Mesenchymal stem cell (in vitro differentiated cells and primary cell): ENCODE data around the gene TMEM74B.
A peak's percentile ranks its signal among the peaks of the same experiment; 100 is the strongest.

ENCODE experiments used
- DNase-seq: peaks from one replicate; pipeline ENCODE4 v3.0.0-alpha.2; 2013
- H2AFZ ChIP-seq: one replicate; pipeline ENCODE4 v1.6.1; 2013; ENCODE audit warnings: low read depth, mild to moderate bottlenecking, control low read depth, inconsistent platforms, low read length, moderate library complexity
- H2AK5ac ChIP-seq: 2 replicates; pipeline ENCODE4 v1.6.1; 2013; ENCODE audit warnings: low read length, moderate library complexity, mild to moderate bottlenecking, inconsistent platforms; ENCODE audit not compliant: severe bottlenecking
- H2BK120ac ChIP-seq: one replicate; pipeline ENCODE4 v1.6.1; 2013; ENCODE audit warnings: low read depth, mild to moderate bottlenecking, inconsistent platforms, low read length, moderate library complexity
- H2BK12ac ChIP-seq, 2 experiments: one replicate each; pipeline ENCODE4 v1.6.1; 2013; ENCODE audit warnings: inconsistent platforms in 2 of 2, low read length in 2 of 2, mild to moderate bottlenecking in 2 of 2, moderate library complexity in 2 of 2, control low read depth in 1 of 2
- H2BK15ac ChIP-seq: one replicate; pipeline ENCODE4 v1.6.1; 2013; ENCODE audit warnings: mild to moderate bottlenecking, low read depth, inconsistent platforms; ENCODE audit not compliant: poor library complexity, severe bottlenecking
- H2BK5ac ChIP-seq: 2 replicates; pipeline ENCODE4 v1.6.1; 2013; ENCODE audit warnings: low read depth, mild to moderate bottlenecking, low read length, control low read depth, inconsistent platforms; ENCODE audit not compliant: poor library complexity, severe bottlenecking
- H3K14ac ChIP-seq, 2 experiments: one replicate each; pipeline ENCODE4 v1.6.1; 2013; ENCODE audit warnings: inconsistent platforms in 2 of 2, low read length in 2 of 2, control low read depth in 1 of 2, mild to moderate bottlenecking in 1 of 2, moderate library complexity in 1 of 2
- H3K18ac ChIP-seq, 2 experiments: one replicate each; pipeline ENCODE4 v1.6.1; 2013; ENCODE audit warnings: inconsistent platforms in 2 of 2, low read length in 2 of 2, control low read depth in 1 of 2, low read depth in 1 of 2, mild to moderate bottlenecking in 1 of 2
- H3K23ac ChIP-seq, 2 experiments: one replicate each; pipeline ENCODE4 v1.6.1; 2013; ENCODE audit warnings: inconsistent platforms in 2 of 2, low read length in 2 of 2, mild to moderate bottlenecking in 2 of 2, moderate library complexity in 2 of 2, control low read depth in 1 of 2
- H3K27ac ChIP-seq: 2 replicates; pipeline ENCODE4 v1.5.1; 2013; ENCODE audit warnings: mild to moderate bottlenecking, moderate library complexity, low read length, control low read depth, inconsistent platforms; ENCODE audit not compliant: poor library complexity, severe bottlenecking
- H3K27me3 ChIP-seq, 2 experiments: 2 replicates each; pipeline versions ENCODE4 v1.6.1 to v1.7.0; 2013; ENCODE audit warnings: low read length in 2 of 2, mild to moderate bottlenecking in 2 of 2, moderate library complexity in 2 of 2, control low read depth in 1 of 2, inconsistent platforms in 1 of 2; ENCODE audit not compliant: control insufficient read depth in 1 of 2, insufficient read depth in 1 of 2
- H3K36me3 ChIP-seq, 2 experiments: 2 replicates each; pipeline versions ENCODE4 v1.6.1 to v1.7.0; 2013; ENCODE audit warnings: low read length in 2 of 2, control low read depth in 1 of 2, inconsistent platforms in 1 of 2, low read depth in 1 of 2, mild to moderate bottlenecking in 1 of 2; ENCODE audit not compliant: insufficient read depth in 2 of 2, control insufficient read depth in 1 of 2
- H3K4ac ChIP-seq, 2 experiments: one replicate each; pipeline ENCODE4 v1.6.1; 2013; ENCODE audit warnings: inconsistent platforms in 2 of 2, low read length in 2 of 2, mild to moderate bottlenecking in 2 of 2, moderate library complexity in 2 of 2, control low read depth in 1 of 2, low read depth in 1 of 2
- H3K4me1 ChIP-seq: 2 replicates; pipeline ENCODE4 v1.6.1; 2013; ENCODE audit warnings: low read depth, low read length, control low read depth; ENCODE audit not compliant: control insufficient read depth, insufficient read depth
- H3K4me2 ChIP-seq: 2 replicates; pipeline ENCODE4 v1.6.1; 2013; ENCODE audit warnings: low read length, mild to moderate bottlenecking, inconsistent platforms; ENCODE audit not compliant: poor library complexity, severe bottlenecking
- H3K4me3 ChIP-seq, 2 experiments: 2 replicates each; pipeline versions ENCODE4 v1.5.1 to v1.7.0; 2013; ENCODE audit warnings: low read length in 2 of 2, mild to moderate bottlenecking in 2 of 2, control low read depth in 1 of 2, low read depth in 1 of 2; ENCODE audit not compliant: insufficient read depth in 1 of 2
- H3K79me1 ChIP-seq: replicated peaks from 2 replicates; pipeline ENCODE4 v1.6.1; 2013; ENCODE audit warnings: mild to moderate bottlenecking, control low read depth, low read length, inconsistent platforms; ENCODE audit not compliant: poor library complexity, severe bottlenecking
- H3K9ac ChIP-seq: 2 replicates; pipeline ENCODE4 v1.7.0; 2013; ENCODE audit warnings: mild to moderate bottlenecking, low read length, moderate library complexity
- H3K9me3 ChIP-seq: 2 replicates; pipeline ENCODE4 v1.7.0; 2013; ENCODE audit warnings: mild to moderate bottlenecking, low read length; ENCODE audit not compliant: control insufficient read depth
- H4K8ac ChIP-seq: one replicate; pipeline ENCODE4 v1.6.1; 2013; ENCODE audit warnings: inconsistent platforms, mild to moderate bottlenecking, low read length, moderate library complexity
- H4K91ac ChIP-seq: one replicate; pipeline ENCODE4 v1.6.1; 2013; ENCODE audit warnings: mild to moderate bottlenecking, low read length, inconsistent platforms
- WGBS: methylation state at CpG from one replicate; pipeline ENCODE4 v1.1.7; 2013; ENCODE audit warnings: mixed read lengths; 5-methylcytosine and 5-hydroxymethylcytosine counted together

Gene TMEM74B

DNA sequence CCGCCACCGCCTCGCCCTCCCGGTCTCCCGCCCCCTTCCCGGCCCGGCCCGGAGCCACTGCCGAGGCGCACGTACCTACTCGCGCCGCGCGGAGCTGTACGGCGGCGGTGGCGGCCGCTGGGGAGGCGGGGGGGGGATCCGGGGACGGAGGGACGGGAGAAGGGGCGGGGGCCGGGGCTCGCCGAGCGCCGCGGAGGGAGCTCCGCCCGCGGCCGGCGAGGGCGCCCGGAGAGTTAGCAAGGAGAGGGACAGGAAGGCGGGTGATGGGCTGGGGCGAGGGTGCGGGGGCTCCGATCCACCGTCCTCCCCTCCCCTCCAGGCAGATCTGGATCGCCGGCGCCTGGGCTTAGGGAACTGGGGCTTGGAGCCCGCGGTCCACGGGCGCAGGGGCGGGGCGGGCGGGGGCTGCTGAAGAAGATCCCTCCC, 548 bp upstream of the TMEM74B start:
- no peaks in the 10 kb centered on the region for H3K9me3 ChIP-seq
- peaks cover 18% of the 10 kb centered on the region for H3K4me1 ChIP-seq
- no peak overlapping the region for H3K27ac ChIP-seq
- no peak overlapping the region for H2BK120ac ChIP-seq
- 2% methylated on average over 25 of the region's 54 CpGs for WGBS
- no peak overlapping the region for H3K14ac ChIP-seq
- no peak overlapping the region for H2BK5ac ChIP-seq
- H3K9ac ChIP-seq, result no peak overlapping the region
- H4K8ac ChIP-seq, result no peak overlapping the region
- H2BK15ac ChIP-seq, result peak overlapping the region; percentile 76
- H2AFZ ChIP-seq, result no peak overlapping the region
- H3K23ac ChIP-seq, result no peak overlapping the region
- DNase-seq, result peak; percentile 13
- H2BK12ac ChIP-seq, result no peak overlapping the region
- peak overlapping the region; percentile 93 for H3K4me2 ChIP-seq
- H3K18ac ChIP-seq, result no peak overlapping the region
- H3K4me3 ChIP-seq, result peak overlapping the region in 1 of 2 experiments; percentile 57
- H3K79me1 ChIP-seq, result no peaks in the 10 kb centered on the region
- no peak overlapping the region for H2AK5ac ChIP-seq
- H3K36me3 ChIP-seq, result peaks cover 0 to 5% of the 10 kb centered on the region in 2 experiments
- peaks cover 66 to 67% of the 10 kb centered on the region in 2 experiments for H3K27me3 ChIP-seq
- no peak overlapping the region for H4K91ac ChIP-seq
- H3K4ac ChIP-seq, result no peak overlapping the region

- H2BK15ac ChIP-seq, result no peak overlapping the region
- H4K8ac ChIP-seq, result no peak overlapping the region
- H3K36me3 ChIP-seq, result peaks cover 0 to 5% of the 10 kb centered on the region in 2 experiments
- no peak overlapping the region for H2AFZ ChIP-seq
- no peaks in the 10 kb centered on the region for H3K9me3 ChIP-seq
- DNase-seq, result no peak
- H2BK12ac ChIP-seq, result no peak overlapping the region
- H3K4ac ChIP-seq, result no peak overlapping the region
- H3K23ac ChIP-seq, result no peak overlapping the region
- H3K9ac ChIP-seq, result no peak overlapping the region
- no peak overlapping the region for H3K27ac ChIP-seq
- peaks cover 18% of the 10 kb centered on the region for H3K4me1 ChIP-seq
- no peak overlapping the region for H4K91ac ChIP-seq
- H3K4me2 ChIP-seq, result no peak overlapping the region
- H3K27me3 ChIP-seq, result peaks cover 55 to 58% of the 10 kb centered on the region in 2 experiments
- H3K4me3 ChIP-seq, result no peak overlapping the region
- no peak overlapping the region for H2AK5ac ChIP-seq
- no peak overlapping the region for H2BK5ac ChIP-seq
- WGBS, result 65% methylated on average over 6 of the region's 13 CpGs
- H3K14ac ChIP-seq, result no peak overlapping the region
- no peak overlapping the region for H3K18ac ChIP-seq
- no peak overlapping the region for H2BK120ac ChIP-seq
- no peaks in the 10 kb centered on the region for H3K79me1 ChIP-seq
These were observed 532 bp downstream of the TMEM74B start for GRCh38 chr20:1184260-1184637.

DNA sequence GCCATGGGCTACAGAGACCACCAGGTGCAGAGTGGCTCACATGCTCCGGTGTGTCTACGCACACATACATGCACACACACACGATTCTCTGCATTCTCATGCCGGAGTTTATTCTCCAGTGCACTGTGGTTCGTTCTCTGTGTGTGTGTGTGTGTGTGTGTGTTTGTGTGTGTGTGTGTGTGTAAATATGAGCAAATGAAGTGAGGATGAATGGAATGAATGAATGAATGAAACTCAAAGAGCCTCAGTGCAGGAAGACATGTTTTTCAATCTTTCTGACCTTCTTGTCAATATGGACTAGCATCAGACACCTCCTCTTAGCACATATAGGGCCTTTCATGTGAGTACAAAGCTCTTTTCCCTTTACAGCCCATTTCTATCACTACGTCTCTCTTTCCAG, 1.6 kb downstream of the TMEM74B start:
- Histone ChIP-seq H4K91ac (no peak overlapping the region), H3K27ac (no peak overlapping the region), H3K18ac (no peak overlapping the region), H3K4ac (no peak overlapping the region), H3K4me1 (peaks cover 16% of the 10 kb centered on the region), H2BK120ac (no peak overlapping the region), H3K4me2 (no peak overlapping the region), H3K23ac (no peak overlapping the region), H3K9ac (no peak overlapping the region), H2BK5ac (no peak overlapping the region), H3K14ac (no peak overlapping the region), H4K8ac (no peak overlapping the region), H3K4me3 (no peak overlapping the region), H3K9me3 (no peaks in the 10 kb centered on the region), H3K79me1 (no peaks in the 10 kb centered on the region), H3K36me3 (peaks cover 0 to 5% of the 10 kb centered on the region in 2 experiments), H2BK15ac (no peak overlapping the region), H2BK12ac (no peak overlapping the region), H2AK5ac (no peak overlapping the region), H2AFZ (no peak overlapping the region), H3K27me3 (peaks cover 46 to 50% of the 10 kb centered on the region in 2 experiments)
- no peak for DNase-seq
- WGBS, result 91% methylated on average over 6 of the region's 6 CpGs

DNA sequence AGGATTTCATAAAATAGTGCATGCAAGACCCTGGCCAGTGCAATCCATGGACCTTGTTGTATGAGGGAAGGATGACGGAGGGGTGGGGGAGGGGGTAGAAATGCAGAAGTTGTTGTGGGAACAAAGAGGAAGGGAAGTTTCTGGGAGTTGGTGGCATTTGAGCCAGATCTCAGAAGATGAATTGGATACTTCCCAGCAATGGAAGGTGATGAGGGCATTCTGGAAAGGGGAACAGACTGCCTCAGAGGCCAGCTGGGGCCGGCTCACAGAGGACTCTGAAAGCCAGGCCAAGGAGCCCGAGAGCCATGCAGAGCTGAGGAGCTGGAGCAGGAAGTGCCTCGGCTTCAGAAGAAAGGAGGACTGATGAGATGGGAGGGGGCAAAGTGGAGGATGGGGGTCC, 2.7 kb downstream of the TMEM74B start:
- Histone ChIP-seq H2BK15ac (no peak overlapping the region), H2BK5ac (no peak overlapping the region), H3K18ac (no peak overlapping the region), H3K4me1 (peaks cover 16% of the 10 kb centered on the region), H2BK120ac (no peak overlapping the region), H3K27me3 (peaks cover 37 to 41% of the 10 kb centered on the region in 2 experiments), H3K9ac (no peak overlapping the region), H3K79me1 (no peaks in the 10 kb centered on the region), H3K27ac (no peak overlapping the region), H3K36me3 (peaks cover 0 to 5% of the 10 kb centered on the region in 2 experiments), H3K4ac (no peak overlapping the region), H4K8ac (no peak overlapping the region), H3K23ac (no peak overlapping the region), H3K14ac (no peak overlapping the region), H3K4me2 (no peak overlapping the region), H2BK12ac (no peak overlapping the region), H3K9me3 (no peaks in the 10 kb centered on the region), H4K91ac (no peak overlapping the region), H2AFZ (no peak overlapping the region), H3K4me3 (no peak overlapping the region), H2AK5ac (no peak overlapping the region)
- WGBS, result 78% methylated on average over 4 of the region's 4 CpGs
- DNase-seq, result no peak
